Heart right ventricle (tissue), 16 donors: ENCODE data around the gene BABAM2. TPM values are rescaled to one million over a fixed set of nuclear protein-coding genes. Genes with fewer than 3 reads are reported as not detected.

Experiments used
- ATAC-seq, 8 donors: fragments of 200-7000 bp; cut with Tn5 transposase; one replicate each; pipeline ENCODE4 v1.9.1; 2020; ENCODE audit warnings: mild to moderate bottlenecking in 8 of 8, moderate library complexity in 8 of 8, moderate number of reproducible peaks in 1 of 8
- DNase-seq, 2 donors: peaks; one replicate each; pipeline ENCODE4 v3.0.0-alpha.2; 2020
- H3K27ac ChIP-seq, 10 donors: fragments of 200-600 bp; sonication (generic) in 2 of 10; one replicate each; pipeline versions ENCODE4 v1.5.0 to v1.8.0; 2020 to 2022; ENCODE audit warnings: mild to moderate bottlenecking in 3 of 10
- H3K27me3 ChIP-seq, 7 donors: fragments of 200-600 bp; one replicate each; pipeline ENCODE4 v1.8.0; 2021 to 2022; ENCODE audit warnings: mild to moderate bottlenecking in 2 of 7
- H3K36me3 ChIP-seq, 9 donors: fragments of 200-600 bp; sonication (generic) in 1 of 9; one replicate each; pipeline versions ENCODE4 v1.5.0 to v1.8.0; 2020 to 2022; ENCODE audit warnings: mild to moderate bottlenecking in 2 of 9
- H3K4me1 ChIP-seq, 9 donors: fragments of 200-600 bp; sonication (generic) in 1 of 9; one replicate each; pipeline versions ENCODE4 v1.5.0 to v1.8.0; 2020 to 2022; ENCODE audit warnings: mild to moderate bottlenecking in 4 of 9
- H3K4me3 ChIP-seq, 10 donors: fragments of 200-600 bp; sonication (generic) in 2 of 10; one replicate each; pipeline versions ENCODE4 v1.5.0 to v1.8.0; 2020 to 2022; ENCODE audit warnings: mild to moderate bottlenecking in 7 of 10, moderate library complexity in 2 of 10
- H3K9me3 ChIP-seq, 11 donors: fragments of 200-600 bp in 10 of 11; sonication (generic) in 2 of 11; one replicate each; pipeline versions ENCODE4 v1.5.0 to v1.8.0; 2013 to 2022; ENCODE audit warnings: mild to moderate bottlenecking in 2 of 11, control low read depth in 1 of 11, moderate library complexity in 1 of 11
- CTCF ChIP-seq, 9 donors: fragments of 200-600 bp; sonication (generic) in 2 of 9; IDR thresholded peaks; one replicate each; pipeline versions ENCODE4 v1.5.0 to v1.8.0; 2021 to 2022; ENCODE audit warnings: antibody characterized with exemption in 9 of 9, mild to moderate bottlenecking in 5 of 9, moderate library complexity in 1 of 9
- WGBS, 2 donors: extraction: QIAGEN DNeasy Blood & Tissue Kit; methylation state at CpG; one replicate each; pipeline ENCODE4 v1.1.7; 2013; ENCODE audit warnings: inconsistent platforms in 1 of 2; 5-methylcytosine and 5-hydroxymethylcytosine counted together
- intact Hi-C, 10 donors: fragments of 100-400 bp; cut with DNase I; formaldehyde crosslinking; loops; one replicate each; pipeline versions ENCODE4 v1.11.1 to v1.14.2; 2022
- polyA plus RNA-seq, 2 donors: library from polyadenylated mRNA; stranded (reverse); fragments of 200-250 nt; gene quantifications; one replicate each; pipeline ENCODE4 v1.2.3, GENCODE V29; 2013
- total RNA-seq, 10 donors: library from RNA; stranded (reverse); fragmentation: NEBNext Ultra II Directional in 3 of 10; extraction: Animal tissue kit (Norgen Biotek cat#: 25700) in 3 of 10; gene quantifications; one replicate each; pipeline versions ENCODE4 v1.2.1 to v1.2.4, GENCODE V29; 2021 to 2023
- donor health status: Arrhythmogenic right ventricular cardiomyopathy.
- donor health status: ischemic (EF 13 %, LVEDD 7.1; RV severe dilation, severe dysfunction).
- donor health status: healthy with polysubstance abuse.
- donor health status: DM: no; HTN: yes; CAD: no.
- donor health status: DM: no; HTN: no; CAD: no.
- donor health status: ischemic (EF 25% LVEDD 6.9; RV normal size, moderate dysfunction).
- donor health status: ischemic (EF 25% LVEDD 5.7; RV mildly dilated, moderate dysfunction).
- donor health status: healthy.
- donor health status: DM: yes; HTN: yes; CAD: no.
- donor health status: Ischemic cardiomyopathy.
- donor health status: ischemic (EF 35%, LVEDD 5.7; RV mildly dilated, moderate dysfunction).
- donor health status: nonischemic (EF 11% LVEDD 7.7; RV severe dilation, severe dysfunction).
- donor health status: DM: yes; HTN: yes; CAD: no.
- donor health status: PGD.
- donor health status: ischemic (EF 29% LVEDD 5.4; RV normal size, mild dysfunction).
- donor health status: nonischemic (EF 23%, LVEDD 6.1; RV moderate dilation, normal function).

BABAM2 gene
- total and polyA plus RNA-seq, 12 donors: 13.3 to 83.4 (median 65.9) TPM

GRCh38 chr2:28136556-28136955, 246.0 kb downstream of the BABAM2 start:
- 59 to 67% methylated on average over 6 of the region's 6 CpGs for WGBS, 2 donors
- no peaks in the 10 kb centered on the region for H3K9me3 ChIP-seq
- no peak for DNase-seq
- no peak overlapping the region for H3K4me3 ChIP-seq
- peak overlapping the region in 4 of 10 donors; percentile 3 to 45 (median 27) for H3K27ac ChIP-seq
- intact Hi-C loops: no loop called here
- H3K27me3 ChIP-seq: no peaks in the 10 kb centered on the region
- TF ChIP-seq CTCF (IDR thresholded peaks at IDR 0.05): no peak
- peak; percentile 28 to 77 (median 72) for ATAC-seq
- peaks cover 0 to 33% (median 16%) of the 10 kb centered on the region in 9 donors for H3K4me1 ChIP-seq
- peaks cover 0 to 3% (median 0%) of the 10 kb centered on the region in 9 donors for H3K36me3 ChIP-seq

GRCh38 chr2:28137221-28137620, 246.7 kb downstream of the BABAM2 start:
- peaks cover 0 to 34% (median 18%) of the 10 kb centered on the region in 9 donors for H3K4me1 ChIP-seq
- H3K27ac ChIP-seq: peak overlapping the region in 4 of 10 donors; percentile 5 to 45 (median 22)
- peak in 6 of 8 donors; percentile 38 to 71 (median 48) for ATAC-seq
- 16% methylated on average over 2 of the region's 2 CpGs for WGBS, 2 donors
- intact Hi-C loops: no loop called here
- no peaks in the 10 kb centered on the region for H3K36me3 ChIP-seq
- peak in 1 of 2 donors; percentile 58 for DNase-seq
- H3K9me3 ChIP-seq: no peaks in the 10 kb centered on the region
- TF ChIP-seq CTCF (IDR thresholded peaks at IDR 0.05): no peak
- no peak overlapping the region for H3K4me3 ChIP-seq
- no peaks in the 10 kb centered on the region for H3K27me3 ChIP-seq

- no peak for DNase-seq
- H3K27ac ChIP-seq: peak overlapping the region in 3 of 10 donors; percentile 9 to 28 (median 25)
- intact Hi-C loops: loop anchor here in 1 of 10 donors (5.0 kb wide), 1 partner anchor 35 kb away; no protein-coding TSS in a partner anchor
- peak in 6 of 8 donors; percentile 21 to 55 (median 42) for ATAC-seq
- no peak overlapping the region for H3K4me3 ChIP-seq
- H3K36me3 ChIP-seq: no peaks in the 10 kb centered on the region
- H3K9me3 ChIP-seq: peaks cover 0 to 7% (median 0%) of the 10 kb centered on the region in 11 donors
- TF ChIP-seq CTCF (IDR thresholded peaks at IDR 0.05): no peak
- peaks cover 0 to 16% (median 4%) of the 10 kb centered on the region in 9 donors for H3K4me1 ChIP-seq
- no peaks in the 10 kb centered on the region for H3K27me3 ChIP-seq
These were observed 251.9 kb downstream of the BABAM2 start for GRCh38 chr2:28142386-28142785.

- H3K4me1 ChIP-seq: peaks cover 0 to 7% (median 0%) of the 10 kb centered on the region in 9 donors
- intact Hi-C loops: no loop called here
- H3K27me3 ChIP-seq: no peaks in the 10 kb centered on the region
- peaks cover 0 to 7% (median 0%) of the 10 kb centered on the region in 11 donors for H3K9me3 ChIP-seq
- DNase-seq: no peak
- no peaks in the 10 kb centered on the region for H3K36me3 ChIP-seq
- TF ChIP-seq CTCF (IDR thresholded peaks at IDR 0.05): no peak
- no peak overlapping the region for H3K27ac ChIP-seq
- ATAC-seq: no peak
- H3K4me3 ChIP-seq: no peak overlapping the region
- 98% methylated on average over 2 of the region's 2 CpGs for WGBS, 2 donors
These were observed 257.5 kb downstream of the BABAM2 start for GRCh38 chr2:28148000-28148399.
